Vagina (tissue), 2 donors: ENCODE measurements around the gene TAS2R41.

Experiments
- POLR2A ChIP-seq, 2 donors: fragments of 450-650 bp; IDR thresholded peaks; one replicate each; pipeline ENCODE4 v1.6.1; 2017; ENCODE audit warnings: antibody characterized with exemption in 2 of 2, mild to moderate bottlenecking in 2 of 2, moderate library complexity in 2 of 2
- TF ChIP-seq, protein P1 (sequence below), 3 experiments: fragments of 450-650 bp in 2 of 3; fragments of 200-600 bp in 1 of 3; sonication (generic) in 1 of 3; IDR thresholded peaks; one replicate each; pipeline ENCODE4 v1.5.1; 2017 to 2019; ENCODE audit warnings: antibody characterized with exemption in 3 of 3, mild to moderate bottlenecking in 2 of 3, moderate library complexity in 2 of 3

DNA sequence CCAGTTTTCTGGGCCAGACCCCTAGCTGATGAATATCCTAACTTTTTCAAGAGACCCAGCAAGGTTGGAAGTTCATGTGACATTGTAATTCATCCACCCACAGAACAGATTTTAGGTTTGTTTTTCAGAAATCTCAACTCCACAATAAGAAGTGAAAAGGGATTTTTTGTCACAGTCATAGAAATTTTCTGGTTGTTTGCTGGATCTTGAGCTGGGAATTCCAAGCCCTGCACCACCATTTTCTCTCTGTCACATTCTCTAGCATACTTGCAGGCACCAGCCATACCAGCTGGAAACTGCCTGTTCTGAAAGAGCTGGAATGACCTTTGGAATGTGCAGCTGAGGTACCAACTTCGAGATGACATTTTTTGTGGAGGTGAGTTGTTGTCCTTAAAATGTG is 25.9 kb upstream of the TAS2R41 start:
- TF ChIP-seq, protein P1, sequence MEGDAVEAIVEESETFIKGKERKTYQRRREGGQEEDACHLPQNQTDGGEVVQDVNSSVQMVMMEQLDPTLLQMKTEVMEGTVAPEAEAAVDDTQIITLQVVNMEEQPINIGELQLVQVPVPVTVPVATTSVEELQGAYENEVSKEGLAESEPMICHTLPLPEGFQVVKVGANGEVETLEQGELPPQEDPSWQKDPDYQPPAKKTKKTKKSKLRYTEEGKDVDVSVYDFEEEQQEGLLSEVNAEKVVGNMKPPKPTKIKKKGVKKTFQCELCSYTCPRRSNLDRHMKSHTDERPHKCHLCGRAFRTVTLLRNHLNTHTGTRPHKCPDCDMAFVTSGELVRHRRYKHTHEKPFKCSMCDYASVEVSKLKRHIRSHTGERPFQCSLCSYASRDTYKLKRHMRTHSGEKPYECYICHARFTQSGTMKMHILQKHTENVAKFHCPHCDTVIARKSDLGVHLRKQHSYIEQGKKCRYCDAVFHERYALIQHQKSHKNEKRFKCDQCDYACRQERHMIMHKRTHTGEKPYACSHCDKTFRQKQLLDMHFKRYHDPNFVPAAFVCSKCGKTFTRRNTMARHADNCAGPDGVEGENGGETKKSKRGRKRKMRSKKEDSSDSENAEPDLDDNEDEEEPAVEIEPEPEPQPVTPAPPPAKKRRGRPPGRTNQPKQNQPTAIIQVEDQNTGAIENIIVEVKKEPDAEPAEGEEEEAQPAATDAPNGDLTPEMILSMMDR (IDR thresholded peaks at IDR 0.05) = no peak
- TF ChIP-seq POLR2A (IDR thresholded peaks at IDR 0.05) = no peak
